Activated gamma-delta T cell treated with anti-CD3 and anti-CD28 coated beads, Interleukin-2, amount 50 U/mL, for 16 hours (primary cell): ENCODE measurements around the gene FUT6.

Experiments used
- DNase-seq: peaks from one replicate; pipeline ENCODE4 v3.0.0-alpha.2; 2020; ENCODE audit warnings: low read depth

Gene FUT6

GRCh38 chr19:5804516-5805461, 34.7 kb downstream of the FUT6 start, which contains the start of gene NRTN:
Gene NRTN (plus strand): TSS chr19:5805067. CDS start chr19:5824166, 19,099 bp downstream.
- DNase-seq, result no peak

DNA sequence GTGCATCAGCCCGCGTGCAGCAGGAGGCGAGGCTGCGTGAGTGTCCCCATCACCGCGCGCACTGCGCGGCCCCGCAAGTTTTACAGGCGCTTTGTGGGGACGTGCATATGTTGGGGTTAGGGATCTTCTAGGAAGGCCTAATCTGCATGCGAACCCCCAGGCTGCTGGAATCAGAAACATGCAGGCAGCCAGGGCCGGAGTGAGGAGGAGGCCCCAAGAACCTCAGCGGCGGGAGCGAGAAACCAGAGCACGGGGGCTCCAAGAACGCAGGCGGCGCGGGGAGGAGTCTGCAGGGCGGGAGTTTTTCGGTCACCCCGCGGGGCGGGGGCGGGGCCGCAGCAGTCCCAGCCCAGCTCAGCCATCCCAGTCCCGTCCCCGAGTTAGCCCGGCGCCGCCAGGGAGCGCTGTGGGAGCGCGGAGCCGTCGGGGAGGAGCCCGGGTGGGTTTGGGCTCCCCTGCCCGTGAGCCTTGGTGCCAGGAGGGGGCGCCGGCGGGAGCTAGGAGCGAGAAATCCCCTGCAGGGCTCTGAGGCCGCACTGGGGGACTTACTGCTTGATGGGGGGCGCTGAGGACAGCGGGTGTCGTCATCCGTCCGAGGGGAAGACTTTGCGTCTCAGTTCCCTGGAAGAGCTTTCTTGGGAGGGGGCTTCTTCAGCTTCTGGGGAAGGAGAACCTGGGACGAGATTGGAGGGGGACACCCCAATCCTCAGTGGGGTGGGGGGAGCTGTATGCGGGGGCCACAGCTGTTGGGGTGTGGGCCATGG, 35.6 kb downstream of the FUT6 start:
- peak; percentile 88 for DNase-seq

DNA sequence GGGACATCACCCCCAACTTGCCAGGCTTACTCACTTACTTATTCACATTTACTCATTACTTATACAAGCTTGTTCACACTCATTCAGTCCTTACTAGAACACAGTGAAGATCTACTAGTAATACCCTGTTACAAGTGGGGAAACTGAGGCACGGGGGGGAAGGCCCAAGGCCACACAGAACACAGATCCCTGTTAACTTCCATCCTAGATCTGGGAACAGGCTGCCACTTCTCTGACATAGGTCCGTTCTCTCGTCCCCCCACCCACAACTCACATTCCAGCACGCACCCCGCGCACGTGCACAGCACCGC, 36.1 kb downstream of the FUT6 start:
- no peak for DNase-seq

- DNase-seq, result no peak
Measured at GRCh38 chr19:5801796-5802619, 37.5 kb downstream of the FUT6 start.

DNA sequence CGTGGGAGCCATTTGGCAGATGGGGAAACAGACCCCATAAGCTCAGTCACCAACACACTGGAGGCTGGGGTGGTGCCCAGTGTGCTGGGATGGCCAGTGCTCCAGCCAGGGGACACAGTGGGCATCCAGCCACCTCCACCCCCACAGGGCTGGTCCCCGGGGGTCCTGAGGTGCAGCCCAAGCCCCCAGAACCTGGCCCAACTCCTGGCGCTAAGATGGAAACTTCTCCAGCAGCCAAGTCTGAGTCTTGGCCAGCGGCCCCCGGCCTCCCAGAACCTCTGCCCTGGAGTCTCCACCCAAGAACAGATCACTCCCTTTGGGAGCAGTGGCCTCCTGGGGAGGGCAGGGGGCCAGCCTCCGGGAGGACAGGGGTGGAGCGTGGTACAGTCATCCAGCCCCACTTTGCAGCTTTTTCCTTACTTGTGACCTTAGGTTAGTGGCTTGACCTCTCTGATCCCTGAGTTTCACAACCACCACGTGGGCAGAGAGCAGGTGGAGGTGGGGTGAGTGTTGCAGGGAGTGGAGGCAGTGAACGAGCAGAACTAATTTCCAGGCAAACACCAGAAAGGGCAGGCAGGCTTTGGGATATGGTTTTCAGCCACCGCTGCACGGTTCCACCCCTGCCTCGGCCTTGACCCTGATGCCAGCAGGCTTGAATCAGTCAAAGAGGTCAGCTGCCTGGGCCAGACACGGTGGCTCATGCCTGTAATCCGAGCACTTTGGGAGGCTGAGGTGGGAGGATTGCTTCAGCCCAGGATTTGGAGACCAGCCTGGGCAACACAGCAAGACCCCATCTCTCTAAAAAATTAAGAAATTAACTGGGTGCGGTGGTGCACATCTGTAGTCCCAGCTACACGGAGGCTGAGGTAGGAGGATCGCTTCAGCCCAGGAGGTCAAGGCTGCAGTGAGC, 38.9 kb downstream of the FUT6 start:
- no peak for DNase-seq

GRCh38 chr19:5799247-5800241, 40.0 kb downstream of the FUT6 start:
- no peak for DNase-seq

DNA sequence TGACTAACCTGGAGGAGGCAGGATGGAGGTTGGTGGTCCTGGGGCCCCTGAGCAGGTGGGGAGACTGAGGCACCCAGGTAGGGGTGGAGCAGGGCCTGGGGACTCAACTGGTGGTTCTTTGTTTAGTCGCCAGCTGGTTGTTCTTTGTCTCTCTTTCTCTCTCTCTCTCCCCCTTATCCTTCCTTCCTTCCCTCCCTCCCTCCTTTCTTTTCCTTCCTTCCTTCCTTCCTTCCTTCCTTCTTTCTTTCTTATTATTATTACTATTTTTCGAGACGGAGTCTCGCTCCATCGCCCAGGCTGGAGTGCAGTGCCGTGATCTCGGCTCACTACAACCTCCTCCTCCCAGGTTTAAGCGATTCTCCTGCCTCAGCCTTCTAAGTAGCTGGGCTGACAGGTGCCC, 41.3 kb downstream of the FUT6 start:
- DNase-seq, result no peak

GRCh38 chr19:5795382-5795919, 44.1 kb downstream of the FUT6 start:
- no peak for DNase-seq

DNA sequence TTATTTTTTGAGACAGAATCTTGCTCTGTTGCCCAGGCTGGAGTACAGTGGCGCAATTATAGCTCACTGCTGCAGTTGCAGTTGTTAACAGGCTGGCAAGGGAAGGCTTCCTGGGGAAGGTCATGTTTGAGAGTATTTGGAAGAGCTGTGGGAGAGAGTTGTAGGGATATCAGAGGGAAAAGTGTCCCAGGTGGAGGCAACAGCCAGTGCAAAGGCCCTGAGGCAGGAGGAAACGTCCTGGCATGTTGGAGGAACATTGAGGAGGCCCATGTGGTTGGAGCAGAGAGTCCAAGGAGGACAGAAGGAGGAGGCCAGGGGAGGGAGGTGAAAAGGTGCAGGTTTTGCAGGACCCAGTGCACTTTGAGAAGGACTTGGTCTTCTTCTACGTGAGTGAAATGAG, 46.3 kb downstream of the FUT6 start:
- DNase-seq, result no peak

GRCh38 chr19:5792224-5792623, 47.3 kb downstream of the FUT6 start:
- DNase-seq, result no peak

GRCh38 chr19:5790559-5791520, 48.7 kb downstream of the FUT6 start, which contains the start of gene DUS3L:
Gene DUS3L (minus strand): TSS chr19:5791163. CDS start chr19:5791141, 22 bp downstream.
- peak; percentile 89 for DNase-seq

GRCh38 chr19:5789886-5790558, 49.5 kb downstream of the FUT6 start:
- no peak for DNase-seq

DNA sequence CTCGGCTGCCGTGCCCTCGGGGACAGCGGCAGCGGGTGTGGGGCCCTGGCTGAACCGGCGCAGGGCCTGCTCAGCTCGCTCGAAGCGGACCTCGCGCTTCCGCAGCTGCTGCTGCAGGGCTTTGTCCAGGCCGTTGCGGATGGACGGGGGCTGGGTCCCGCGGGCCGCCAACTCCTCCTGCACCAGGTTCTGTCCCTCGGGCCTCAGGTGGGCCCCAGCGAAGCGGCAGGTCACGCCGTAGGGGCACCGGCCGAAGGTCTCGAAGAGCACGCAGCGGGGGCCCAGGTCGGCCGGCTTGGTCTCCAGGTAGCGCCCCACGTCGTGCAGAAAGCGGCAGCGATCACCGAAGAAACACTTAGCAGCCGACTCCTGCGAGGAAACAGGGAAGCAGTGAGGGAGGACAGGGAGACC, 50.1 kb downstream of the FUT6 start:
- DNase-seq, result no peak

DNA sequence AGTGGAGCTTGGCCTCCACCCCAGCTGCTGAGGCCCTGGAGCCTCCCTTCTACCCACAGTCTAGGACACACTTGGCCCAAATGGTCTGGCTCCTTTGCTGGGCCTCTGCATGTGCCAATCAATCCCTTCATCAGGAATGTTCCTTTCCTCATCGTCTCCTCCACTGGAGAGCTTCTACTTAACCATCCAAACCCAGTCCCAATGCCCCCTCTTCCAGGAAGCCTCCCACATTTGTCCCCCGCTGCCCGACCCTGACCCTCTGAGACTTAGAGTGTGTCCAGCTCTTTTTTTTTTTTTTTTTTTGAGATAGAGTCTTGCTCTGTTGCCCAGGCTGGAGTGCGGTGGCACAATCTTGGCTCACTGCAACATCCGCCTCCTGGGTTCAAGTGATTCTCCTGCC, 51.1 kb downstream of the FUT6 start:
- no peak for DNase-seq

DNA sequence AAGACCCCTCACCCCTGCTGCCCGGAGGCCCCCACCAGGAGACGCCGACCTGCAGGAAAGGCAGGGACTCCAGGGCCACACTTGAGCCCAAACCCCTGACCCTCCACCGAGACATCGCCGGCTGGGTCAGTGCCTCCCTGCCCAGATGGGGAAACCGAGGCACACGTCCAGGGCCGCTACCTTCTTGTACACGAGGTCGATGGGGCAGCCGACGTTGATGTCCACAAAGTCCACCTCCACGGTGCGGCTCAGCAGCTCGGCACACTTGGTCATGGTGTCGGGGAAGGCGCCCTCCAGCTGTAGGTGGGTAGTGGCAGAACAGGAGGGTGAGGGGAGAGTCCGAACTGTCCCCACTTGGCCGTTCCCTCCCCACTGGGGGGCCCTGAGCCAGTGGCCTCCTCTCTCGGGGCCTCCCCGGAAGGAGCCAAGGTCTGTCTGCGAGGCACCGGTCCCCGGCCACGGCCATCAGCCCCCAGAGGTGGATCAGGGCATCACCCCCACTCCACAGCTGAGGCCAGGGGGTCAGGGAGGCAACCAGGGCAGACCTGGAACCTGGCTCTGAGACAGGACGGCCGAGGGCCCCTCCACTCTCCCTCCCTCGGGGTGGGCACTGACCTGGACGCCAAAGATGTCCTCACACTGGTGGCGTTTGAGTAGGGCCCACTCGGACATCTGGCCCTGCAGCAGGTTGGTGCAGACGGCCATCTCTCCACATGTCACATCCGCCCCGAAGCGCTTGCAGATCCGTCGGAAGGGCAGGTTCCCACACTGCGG, 51.9 kb downstream of the FUT6 start:
- DNase-seq, result no peak

- no peak for DNase-seq
Measured at GRCh38 chr19:5786593-5787408, 52.7 kb downstream of the FUT6 start.
